ENCODE results near the gene GLI1. TPM values are rescaled to one million over a fixed set of nuclear protein-coding genes. Genes with fewer than 3 reads are reported as not detected.
"Not testable (repeated sequence)": the region's sequence is repeated elsewhere in the genome, so short reads cannot be mapped to it uniquely, and the experiment has no call there.

The GLI1 gene
- total and polyA plus RNA-seq, 5 donors from 2014 or later = 0.07 to 0.47 (median 0.18) TPM; not detected in 1

- Histone ChIP-seq H3K27me3 (ENCODE audit: control insufficient read depth, insufficient read depth, low read length) (no peaks in the 10 kb centered on the region), H3K4me3 (ENCODE audit: low read depth, low read length) (peak overlapping the region; percentile 89), H3K27ac (ENCODE audit: insufficient read depth, low read length, poor library complexity, severe bottlenecking) (peak overlapping the region; percentile 80), H3K36me3 (ENCODE audit: control insufficient read depth, insufficient read depth, low read length) (peaks cover 33% of the 10 kb centered on the region), H3K4me1 (ENCODE audit: control insufficient read depth, insufficient read depth, low read length, poor library complexity, severe bottlenecking) (peaks cover 20% of the 10 kb centered on the region), H3K9me3 (ENCODE audit: control insufficient read depth in 2 of 2, low read length in 2 of 2) (no peaks in the 10 kb centered on the region)
- H3K9me3 Mint-ChIP-seq = no peaks in the 10 kb centered on the region
- ATAC-seq (ENCODE audit: low read depth in 2 of 2) (no peak), DNase-seq (no peak)
- H3K27ac Mint-ChIP-seq = peak overlapping the region; percentile 94 to 99 (median 95)
- H3K36me3 Mint-ChIP-seq = peaks cover 23% of the 10 kb centered on the region
- peaks cover 4% of the 10 kb centered on the region for H3K27me3 Mint-ChIP-seq
- peaks cover 11 to 32% (median 24%) of the 10 kb centered on the region in 4 donors for H3K4me1 Mint-ChIP-seq
- H3K4me3 Mint-ChIP-seq = peak overlapping the region; percentile 90 to 98 (median 96)
Observed at GRCh38 chr12:57488402-57489156, 29.0 kb downstream of the GLI1 start.

- peak overlapping the region; percentile 80 for H3K27ac ChIP-seq (ENCODE audit: insufficient read depth, low read length, poor library complexity, severe bottlenecking)
- Mint-ChIP-seq H3K9me3 (no peaks in the 10 kb centered on the region), H3K27me3 (peaks cover 4% of the 10 kb centered on the region), H3K4me1 (peaks cover 11 to 32% (median 24%) of the 10 kb centered on the region in 4 donors), H3K36me3 (peaks cover 23% of the 10 kb centered on the region), H3K4me3 (peak overlapping the region; percentile 75 to 98 (median 92)), H3K27ac (peak overlapping the region; percentile 14 to 95 (median 94))
- DNase-seq (no peak), ATAC-seq (ENCODE audit: low read depth in 2 of 2) (no peak)
- peak overlapping the region; percentile 89 for H3K4me3 ChIP-seq (ENCODE audit: low read depth, low read length)
- H3K27me3 ChIP-seq (ENCODE audit: control insufficient read depth, insufficient read depth, low read length) = no peaks in the 10 kb centered on the region
- H3K4me1 ChIP-seq (ENCODE audit: control insufficient read depth, insufficient read depth, low read length, poor library complexity, severe bottlenecking) = peaks cover 20% of the 10 kb centered on the region
- no peaks in the 10 kb centered on the region for H3K9me3 ChIP-seq (ENCODE audit: control insufficient read depth in 2 of 2, low read length in 2 of 2)
- peaks cover 35% of the 10 kb centered on the region for H3K36me3 ChIP-seq (ENCODE audit: control insufficient read depth, insufficient read depth, low read length)
Observed at GRCh38 chr12:57489157-57489641, 29.6 kb downstream of the GLI1 start.

DNA sequence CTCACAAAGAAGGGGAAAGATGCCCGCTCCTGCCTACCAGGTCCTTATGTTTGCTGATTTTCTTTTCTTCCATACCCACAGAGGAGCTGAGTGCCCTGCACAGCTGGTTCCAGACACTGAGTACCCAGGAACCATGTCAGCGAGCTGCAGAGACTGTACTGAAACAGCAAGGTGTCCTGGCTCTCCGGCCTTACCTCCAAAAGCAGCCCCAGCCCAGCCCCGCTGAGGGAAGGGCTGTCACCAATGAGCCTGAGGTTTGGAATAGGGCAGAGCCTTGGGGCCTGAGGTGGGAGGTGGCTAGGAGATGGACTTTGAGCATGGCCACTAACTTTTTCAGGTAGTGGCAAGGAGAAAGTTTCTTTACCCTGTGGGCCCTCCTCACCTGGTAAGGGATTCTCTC lies 30.5 kb downstream of the GLI1 start:
- Mint-ChIP-seq H3K36me3 (peaks cover 23% of the 10 kb centered on the region), H3K4me3 (peak overlapping the region in 1 of 4 donors; percentile 90), H3K27ac (peak overlapping the region; percentile 20 to 74 (median 62)), H3K4me1 (peaks cover 11 to 32% (median 24%) of the 10 kb centered on the region in 4 donors), H3K27me3 (peaks cover 4% of the 10 kb centered on the region), H3K9me3 (no peaks in the 10 kb centered on the region)
- Histone ChIP-seq H3K4me1 (ENCODE audit: control insufficient read depth, insufficient read depth, low read length, poor library complexity, severe bottlenecking) (peaks cover 20% of the 10 kb centered on the region), H3K27me3 (ENCODE audit: control insufficient read depth, insufficient read depth, low read length) (no peaks in the 10 kb centered on the region), H3K9me3 (ENCODE audit: control insufficient read depth in 2 of 2, low read length in 2 of 2) (no peaks in the 10 kb centered on the region), H3K36me3 (ENCODE audit: control insufficient read depth, insufficient read depth, low read length) (peaks cover 35% of the 10 kb centered on the region), H3K27ac (ENCODE audit: insufficient read depth, low read length, poor library complexity, severe bottlenecking) (no peak overlapping the region), H3K4me3 (ENCODE audit: low read depth, low read length) (no peak overlapping the region)
- DNase-seq = no peak
- ATAC-seq (ENCODE audit: low read depth in 2 of 2) = no peak

GRCh38 chr12:57491393-57492280 lies 32.1 kb downstream of the GLI1 start:
- Histone ChIP-seq H3K9me3 (ENCODE audit: control insufficient read depth in 2 of 2, low read length in 2 of 2) (no peaks in the 10 kb centered on the region), H3K27ac (ENCODE audit: insufficient read depth, low read length, poor library complexity, severe bottlenecking) (no peak overlapping the region), H3K27me3 (ENCODE audit: control insufficient read depth, insufficient read depth, low read length) (no peaks in the 10 kb centered on the region), H3K4me1 (ENCODE audit: control insufficient read depth, insufficient read depth, low read length, poor library complexity, severe bottlenecking) (peaks cover 20% of the 10 kb centered on the region), H3K36me3 (ENCODE audit: control insufficient read depth, insufficient read depth, low read length) (peaks cover 35% of the 10 kb centered on the region), H3K4me3 (ENCODE audit: low read depth, low read length) (no peak overlapping the region)
- Mint-ChIP-seq H3K4me3 (peak overlapping the region in 3 of 4 donors; percentile 7 to 59 (median 8)), H3K9me3 (no peaks in the 10 kb centered on the region), H3K27ac (peak overlapping the region; percentile 2 to 96 (median 88)), H3K36me3 (peaks cover 24% of the 10 kb centered on the region), H3K4me1 (peaks cover 11 to 32% (median 24%) of the 10 kb centered on the region in 4 donors), H3K27me3 (peaks cover 4% of the 10 kb centered on the region)
- DNase-seq (peak in 1 of 3 donors; percentile 32), ATAC-seq (ENCODE audit: low read depth in 2 of 2) (no peak)

- H3K9me3 Mint-ChIP-seq; H3K27me3 ChIP-seq (ENCODE audit: control insufficient read depth, insufficient read depth, low read length); H3K9me3 ChIP-seq (ENCODE audit: control insufficient read depth in 2 of 2, low read length in 2 of 2); ATAC-seq (ENCODE audit: low read depth in 2 of 2); H3K27ac Mint-ChIP-seq; H3K4me3 Mint-ChIP-seq; DNase-seq; H3K4me1 ChIP-seq (ENCODE audit: control insufficient read depth, insufficient read depth, low read length, poor library complexity, severe bottlenecking); H3K4me3 ChIP-seq (ENCODE audit: low read depth, low read length); H3K27ac ChIP-seq (ENCODE audit: insufficient read depth, low read length, poor library complexity, severe bottlenecking); H3K27me3 Mint-ChIP-seq: not testable (repeated sequence)
- peaks cover 5 to 19% (median 14%) of the 10 kb centered on the region in 4 donors for H3K4me1 Mint-ChIP-seq
- peaks cover 40% of the 10 kb centered on the region for H3K36me3 Mint-ChIP-seq
- peaks cover 43% of the 10 kb centered on the region for H3K36me3 ChIP-seq (ENCODE audit: control insufficient read depth, insufficient read depth, low read length)
Observed at GRCh38 chr12:57495051-57495701, 35.6 kb downstream of the GLI1 start.

DNA sequence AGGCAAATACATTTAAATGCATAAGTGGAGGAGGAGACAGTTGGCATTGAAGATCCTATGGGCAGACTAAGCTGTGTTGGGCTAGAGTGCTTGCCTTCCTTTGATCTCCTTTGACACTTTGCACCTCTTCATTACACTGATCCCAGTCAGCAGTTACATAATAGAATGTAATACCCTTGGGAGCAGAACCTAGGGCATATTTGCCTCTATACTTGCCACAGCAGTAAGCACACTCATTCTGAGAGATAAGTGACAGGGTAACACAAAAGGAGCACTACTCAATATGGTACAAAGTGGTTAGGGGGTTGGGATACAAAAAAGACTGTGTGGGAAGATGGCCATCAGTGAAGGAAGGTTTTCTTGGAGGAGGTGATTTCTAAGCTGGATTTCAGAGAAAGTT lies 37.2 kb downstream of the GLI1 start:
- H3K36me3 Mint-ChIP-seq = peaks cover 43% of the 10 kb centered on the region
- Histone ChIP-seq H3K4me1 (ENCODE audit: control insufficient read depth, insufficient read depth, low read length, poor library complexity, severe bottlenecking) (no peaks in the 10 kb centered on the region), H3K27me3 (ENCODE audit: control insufficient read depth, insufficient read depth, low read length) (no peaks in the 10 kb centered on the region), H3K4me3 (ENCODE audit: low read depth, low read length) (no peak overlapping the region), H3K36me3 (ENCODE audit: control insufficient read depth, insufficient read depth, low read length) (peaks cover 42% of the 10 kb centered on the region), H3K9me3 (ENCODE audit: control insufficient read depth in 2 of 2, low read length in 2 of 2) (no peaks in the 10 kb centered on the region), H3K27ac (ENCODE audit: insufficient read depth, low read length, poor library complexity, severe bottlenecking) (no peak overlapping the region)
- H3K4me1 Mint-ChIP-seq = peaks cover 0 to 19% (median 8%) of the 10 kb centered on the region in 4 donors
- H3K4me3 Mint-ChIP-seq = no peak overlapping the region
- no peaks in the 10 kb centered on the region for H3K9me3 Mint-ChIP-seq
- ATAC-seq (ENCODE audit: low read depth in 2 of 2) = no peak
- DNase-seq = no peak
- H3K27ac Mint-ChIP-seq = peak overlapping the region in 1 of 3 donors; percentile 22
- H3K27me3 Mint-ChIP-seq = no peaks in the 10 kb centered on the region

All from CD4-positive, CD25-positive, alpha-beta regulatory T cell (primary cell).